IPS-15b (cell line): ENCODE data around the gene CD164L2.
A peak's percentile ranks its signal among the peaks of the same experiment; 100 is the strongest.
"Not testable (repeated sequence)": the region's sequence is repeated elsewhere in the genome, so short reads cannot be mapped to it uniquely, and the experiment has no call there.

Source experiments
- H3K27me3 ChIP-seq: one replicate; pipeline ENCODE4 v1.6.1; 2013; ENCODE audit warnings: low read length; ENCODE audit not compliant: control insufficient read depth, insufficient read depth
- H3K36me3 ChIP-seq: one replicate; pipeline ENCODE4 v1.6.1; 2013; ENCODE audit warnings: low read length; ENCODE audit not compliant: control insufficient read depth, insufficient read depth
- H3K4me1 ChIP-seq: one replicate; pipeline ENCODE4 v1.6.1; 2013; ENCODE audit warnings: mild to moderate bottlenecking, low read length; ENCODE audit not compliant: control insufficient read depth, insufficient read depth
- H3K4me3 ChIP-seq: one replicate; pipeline ENCODE4 v1.5.1; 2013; ENCODE audit warnings: low read depth, low read length
- H3K9ac ChIP-seq: one replicate; pipeline ENCODE4 v1.6.1; 2013; ENCODE audit warnings: low read depth, mild to moderate bottlenecking, low read length
- H3K9me3 ChIP-seq: one replicate; pipeline ENCODE4 v1.6.1; 2013; ENCODE audit warnings: mild to moderate bottlenecking, low read length; ENCODE audit not compliant: control insufficient read depth, insufficient read depth

The CD164L2 gene

GRCh38 chr1:27416387-27417111 is 33.4 kb upstream of the CD164L2 start:
- no peak overlapping the region for H3K4me3 ChIP-seq
- H3K36me3 ChIP-seq = peaks cover 21% of the 10 kb centered on the region
- no peaks in the 10 kb centered on the region for H3K9me3 ChIP-seq
- H3K27me3 ChIP-seq = no peaks in the 10 kb centered on the region
- no peak overlapping the region for H3K9ac ChIP-seq
- peaks cover 8% of the 10 kb centered on the region for H3K4me1 ChIP-seq

DNA sequence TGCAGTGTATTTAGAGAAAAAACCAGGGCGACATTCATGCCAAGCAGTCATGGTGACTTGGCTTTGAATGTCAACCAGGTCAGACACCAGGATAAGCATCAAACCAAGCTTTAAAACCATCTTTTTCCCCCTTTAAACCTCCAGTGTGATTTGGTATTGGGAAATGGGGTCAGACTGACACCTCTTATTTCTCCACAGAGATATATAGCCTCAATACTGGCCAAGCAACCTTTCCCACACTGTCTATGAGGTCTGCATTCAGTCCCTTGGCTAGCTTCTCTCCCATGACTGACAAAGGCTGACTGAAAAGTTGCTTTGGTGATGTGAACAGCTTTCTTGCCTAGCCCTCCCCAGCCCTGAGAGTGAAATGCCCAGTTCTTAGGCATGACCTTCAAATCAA is 31.0 kb upstream of the CD164L2 start:
- H3K4me1 ChIP-seq = peaks cover 7% of the 10 kb centered on the region
- H3K27me3 ChIP-seq = no peaks in the 10 kb centered on the region
- no peak overlapping the region for H3K9ac ChIP-seq
- peaks cover 32% of the 10 kb centered on the region for H3K36me3 ChIP-seq
- no peaks in the 10 kb centered on the region for H3K9me3 ChIP-seq
- H3K4me3 ChIP-seq = no peak overlapping the region

DNA sequence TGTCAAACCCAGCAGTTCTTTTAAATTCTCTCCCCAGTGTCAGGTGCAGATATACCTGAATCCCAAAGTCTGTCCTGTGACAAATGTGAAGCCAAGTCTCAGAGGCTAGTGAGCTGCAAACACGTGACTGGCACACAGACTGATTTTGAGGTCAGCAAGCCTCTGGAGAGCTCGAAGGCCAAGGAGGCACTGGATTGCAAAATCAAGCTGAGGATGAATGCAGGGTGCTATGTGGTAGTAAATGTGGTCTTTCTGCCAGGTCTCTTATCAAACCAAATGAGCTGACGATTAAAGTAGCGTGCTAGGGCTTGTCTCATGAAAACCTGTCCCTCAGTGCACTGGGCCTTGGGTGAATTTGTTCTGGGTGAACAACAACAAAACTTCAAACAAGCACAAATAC is 29.9 kb upstream of the CD164L2 start:
- Histone ChIP-seq H3K9ac (no peak overlapping the region), H3K9me3 (no peaks in the 10 kb centered on the region), H3K4me3 (no peak overlapping the region), H3K36me3 (peaks cover 32% of the 10 kb centered on the region), H3K27me3 (no peaks in the 10 kb centered on the region), H3K4me1 (no peaks in the 10 kb centered on the region)

- Histone ChIP-seq H3K27me3 (no peaks in the 10 kb centered on the region), H3K9ac (no peak overlapping the region), H3K9me3 (no peaks in the 10 kb centered on the region), H3K4me1 (no peaks in the 10 kb centered on the region), H3K36me3 (peaks cover 28% of the 10 kb centered on the region), H3K4me3 (no peak overlapping the region)
Observed at GRCh38 chr1:27412502-27412901, 29.4 kb upstream of the CD164L2 start.

GRCh38 chr1:27410709-27411108 is 27.6 kb upstream of the CD164L2 start:
- H3K9me3 ChIP-seq = no peaks in the 10 kb centered on the region
- H3K36me3 ChIP-seq = peaks cover 24% of the 10 kb centered on the region

DNA sequence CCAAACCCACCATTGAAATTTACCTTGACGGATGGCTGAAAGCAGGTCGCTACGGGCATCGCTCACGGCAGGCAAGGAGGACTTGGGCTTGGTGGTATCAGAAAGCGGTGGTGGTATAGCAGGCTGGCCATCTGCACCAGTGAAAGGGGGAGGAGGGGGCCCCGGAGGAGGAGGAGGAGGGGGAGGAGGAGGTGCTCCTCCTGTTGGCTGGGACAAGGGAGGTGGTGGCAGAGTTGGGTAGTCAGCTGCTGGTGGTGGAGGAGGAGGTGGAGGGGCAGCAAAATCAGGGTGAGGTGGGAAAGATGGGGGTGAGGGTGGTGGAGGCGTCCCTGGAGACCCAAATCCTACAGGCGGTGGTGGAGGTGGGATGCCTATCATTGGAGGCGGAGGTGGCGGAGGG is 26.5 kb upstream of the CD164L2 start:
- Histone ChIP-seq H3K4me1 (peaks cover 8% of the 10 kb centered on the region), H3K9ac (no peak overlapping the region), H3K4me3 (no peak overlapping the region), H3K36me3 (peaks cover 21% of the 10 kb centered on the region), H3K27me3 (no peaks in the 10 kb centered on the region), H3K9me3 (no peaks in the 10 kb centered on the region)

More at GRCh38 chr1:27410709-27411108, 27.6 kb upstream of the CD164L2 start:
- Histone ChIP-seq H3K27me3 (no peaks in the 10 kb centered on the region), H3K4me1 (peaks cover 4% of the 10 kb centered on the region), H3K4me3 (no peak overlapping the region), H3K9ac (no peak overlapping the region)

DNA sequence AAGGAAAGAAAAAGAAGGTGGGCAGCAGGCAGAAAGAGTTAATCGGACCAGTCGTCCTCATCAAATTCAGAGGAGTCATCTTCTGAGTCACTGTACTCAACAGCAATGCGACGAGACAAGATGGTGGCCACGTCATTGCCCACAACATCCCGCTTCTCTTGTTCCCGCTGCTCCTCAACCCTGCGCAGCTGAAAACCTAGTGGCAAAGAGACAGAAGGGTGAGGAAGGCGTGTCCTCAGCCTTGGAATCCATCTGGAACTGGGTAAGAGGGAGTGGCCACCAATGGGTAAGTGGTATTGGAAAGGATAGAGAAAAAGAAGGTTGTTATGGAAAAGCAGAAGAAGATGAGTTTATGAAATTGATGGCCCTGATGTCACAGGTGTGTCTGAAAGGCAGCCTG is 25.0 kb upstream of the CD164L2 start:
- Histone ChIP-seq H3K36me3 (peaks cover 20% of the 10 kb centered on the region), H3K9ac (no peak overlapping the region), H3K4me3 (no peak overlapping the region), H3K9me3 (no peaks in the 10 kb centered on the region), H3K4me1 (peaks cover 13% of the 10 kb centered on the region), H3K27me3 (no peaks in the 10 kb centered on the region)

DNA sequence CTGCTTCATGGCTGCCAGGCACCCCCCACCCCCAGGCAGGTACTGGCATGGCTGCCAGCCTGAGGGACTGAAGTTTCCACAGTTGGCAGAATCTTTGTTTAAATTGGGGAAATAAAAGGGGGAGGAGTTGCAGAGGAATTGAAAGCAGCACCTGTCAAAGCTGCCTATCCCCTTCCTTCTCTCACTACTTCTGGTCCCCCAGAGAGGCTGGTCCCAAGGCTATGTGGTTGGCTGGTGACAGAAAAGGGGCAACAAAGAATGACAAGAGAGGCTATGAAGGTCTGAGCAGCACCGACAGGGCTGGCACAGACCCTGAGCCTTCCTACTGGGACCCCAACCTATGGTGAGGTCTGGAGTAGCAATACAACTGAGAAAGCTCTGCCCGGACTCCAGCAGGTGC is 23.7 kb upstream of the CD164L2 start:
- H3K4me1 ChIP-seq = peaks cover 20% of the 10 kb centered on the region
- not testable (repeated sequence) for H3K9me3 ChIP-seq, H3K9ac ChIP-seq, H3K27me3 ChIP-seq, H3K4me3 ChIP-seq
- peaks cover 15% of the 10 kb centered on the region for H3K36me3 ChIP-seq

DNA sequence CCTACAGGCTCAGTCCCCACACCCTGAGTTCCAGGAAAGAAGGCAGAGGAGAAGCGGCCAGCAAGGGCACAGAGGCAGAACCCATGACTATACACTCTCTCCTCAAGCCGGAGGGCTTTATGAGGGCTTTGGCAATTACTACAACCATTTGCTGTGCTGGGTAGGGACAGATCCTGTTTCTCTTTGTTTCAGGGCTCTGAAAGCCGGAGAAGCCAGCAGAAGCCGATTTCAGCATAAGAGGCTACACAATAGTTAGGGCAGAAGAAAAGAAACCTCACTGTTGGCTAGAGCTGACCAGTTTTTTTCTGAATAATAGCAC is 23.2 kb upstream of the CD164L2 start:
- Histone ChIP-seq H3K36me3 (peaks cover 14% of the 10 kb centered on the region), H3K27me3 (no peaks in the 10 kb centered on the region), H3K4me3 (no peak overlapping the region), H3K9ac (peak overlapping the region; percentile 24), H3K4me1 (peaks cover 20% of the 10 kb centered on the region), H3K9me3 (no peaks in the 10 kb centered on the region)

DNA sequence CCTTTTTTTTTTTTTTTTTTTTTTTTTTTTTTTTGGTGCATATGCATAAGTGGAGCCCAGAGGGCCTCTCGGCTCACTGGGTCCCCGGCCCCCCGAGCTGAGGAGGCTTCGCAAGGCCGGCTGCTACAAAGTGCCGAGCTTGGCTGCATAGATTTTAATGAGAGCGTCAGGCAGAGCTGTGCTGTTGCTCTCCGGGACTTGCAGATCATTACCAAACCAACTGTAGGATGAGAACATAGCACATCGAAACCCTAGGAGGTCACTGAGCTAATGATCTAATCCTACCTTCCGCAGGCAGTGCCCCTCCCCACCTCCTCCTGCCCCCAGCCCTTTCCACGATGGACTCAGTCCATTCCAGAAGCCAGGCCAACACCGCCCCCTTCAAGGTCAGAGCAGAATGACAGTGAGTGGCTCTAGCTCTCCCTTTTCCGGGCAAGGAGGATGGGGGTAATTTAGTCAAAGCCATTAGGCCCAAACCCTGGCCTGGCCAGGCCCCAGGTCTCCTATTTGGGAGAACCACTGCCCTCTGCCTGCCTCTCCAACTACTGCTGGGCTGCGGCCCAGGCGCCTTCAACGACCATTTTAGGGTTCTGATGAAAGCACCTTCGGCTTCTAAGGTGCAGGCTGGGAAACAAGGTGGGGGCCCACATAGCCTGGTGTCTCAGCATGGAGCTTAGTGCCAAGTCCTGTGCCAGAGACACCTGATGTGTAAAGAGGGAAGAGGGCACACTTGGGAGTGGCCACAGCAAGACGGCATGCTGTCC is 22.6 kb upstream of the CD164L2 start:
- H3K27me3 ChIP-seq, H3K36me3 ChIP-seq, H3K9me3 ChIP-seq, H3K4me3 ChIP-seq: not testable (repeated sequence)
- H3K4me1 ChIP-seq = peaks cover 20% of the 10 kb centered on the region
- H3K9ac ChIP-seq = peak overlapping the region; percentile 24

DNA sequence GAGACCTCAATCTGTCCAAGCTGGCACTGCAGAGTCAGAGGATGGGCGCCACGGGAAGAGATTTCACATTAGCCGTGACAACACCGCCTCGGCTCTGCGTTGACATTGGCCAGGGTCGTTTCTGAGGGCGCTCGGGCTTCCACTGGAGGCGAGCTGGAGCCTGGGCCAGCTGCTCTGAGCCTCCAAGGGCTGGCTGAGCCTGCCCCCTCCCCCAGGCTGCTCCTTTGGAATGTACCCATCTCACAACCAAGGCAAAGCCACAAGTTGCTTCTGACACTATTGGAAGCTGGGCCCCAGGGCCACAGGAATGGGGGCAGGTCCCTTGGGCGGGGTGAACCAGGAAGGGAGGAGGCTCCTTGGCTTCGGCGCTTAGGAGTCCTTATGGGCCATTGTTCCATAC is 21.9 kb upstream of the CD164L2 start:
- Histone ChIP-seq H3K36me3 (peaks cover 9% of the 10 kb centered on the region), H3K9ac (peak overlapping the region; percentile 8), H3K4me3 (no peak overlapping the region), H3K4me1 (peaks cover 23% of the 10 kb centered on the region), H3K9me3 (no peaks in the 10 kb centered on the region), H3K27me3 (no peaks in the 10 kb centered on the region)

DNA sequence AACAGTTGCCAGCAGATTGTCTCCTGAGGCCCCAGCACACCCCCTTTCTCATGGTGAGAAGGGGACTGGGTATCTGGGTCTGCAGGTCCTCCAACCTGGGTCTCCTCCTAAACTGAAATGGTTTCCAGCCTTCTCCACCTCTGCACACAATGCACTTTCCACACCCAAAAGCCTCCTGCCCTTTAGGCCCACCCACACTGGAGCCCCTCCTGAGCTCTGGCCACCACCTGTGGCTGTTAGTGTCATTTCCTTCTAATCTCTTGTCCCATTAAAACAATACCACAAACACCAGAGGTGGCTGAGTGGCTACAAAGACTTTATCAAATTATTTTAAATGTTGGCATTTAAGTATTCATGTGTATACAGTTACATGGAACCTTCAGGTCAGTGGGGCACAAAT is 20.8 kb upstream of the CD164L2 start:
- H3K27me3 ChIP-seq = no peaks in the 10 kb centered on the region
- peaks cover 4% of the 10 kb centered on the region for H3K36me3 ChIP-seq
- H3K4me3 ChIP-seq = no peak overlapping the region
- peaks cover 26% of the 10 kb centered on the region for H3K4me1 ChIP-seq
- no peaks in the 10 kb centered on the region for H3K9me3 ChIP-seq
- peak overlapping the region; percentile 54 for H3K9ac ChIP-seq
